ENCODE measurements around the gene PEA15. TPM values are rescaled to one million over a fixed set of nuclear protein-coding genes. Genes with fewer than 3 reads are reported as not detected.
A peak's percentile ranks its signal among the peaks of the same experiment; 100 is the strongest.

The PEA15 gene
- total RNA-seq, 2 experiments from 2014 or later, result 38.2 to 39.3 TPM

GRCh38 chr1:160258177-160258798 is 53.1 kb downstream of the PEA15 start:
- Mint-ChIP-seq H3K36me3 (ENCODE audit: low read depth) (peaks cover 29% of the 10 kb centered on the region), H3K27me3 (no peaks in the 10 kb centered on the region), H3K27ac (no peak overlapping the region), H3K4me1 (peaks cover 43% of the 10 kb centered on the region), H3K4me3 (no peak overlapping the region), H3K9me3 (no peaks in the 10 kb centered on the region)
- ChIA-PET POLR2A (no interaction called here), CTCF (no interaction called here)
- DNase-seq, result no peak

- Mint-ChIP-seq H3K9me3 (no peaks in the 10 kb centered on the region), H3K27me3 (no peaks in the 10 kb centered on the region), H3K4me1 (peaks cover 55% of the 10 kb centered on the region), H3K36me3 (ENCODE audit: low read depth) (peaks cover 21% of the 10 kb centered on the region), H3K4me3 (peak overlapping the region; percentile 92), H3K27ac (peak overlapping the region; percentile 99)
- DNase-seq, result no peak
- CTCF ChIA-PET, result interaction anchor here (0.5 to 5.0 kb wide), 9 partner anchors 8 to 183 kb away, joined by 3 to 42 read pairs (median 4); partner anchors contain the start of gene NCSTN
- POLR2A ChIA-PET, result interaction anchor here (0.6 to 4.7 kb wide), 19 partner anchors 9 to 339 kb away, joined by 3 to 89 read pairs (median 5); partner anchors contain the start of genes COPA, IGSF8, NCSTN and PEX19
Measured at GRCh38 chr1:160260406-160261382, 55.5 kb downstream of the PEA15 start.

- peaks cover 54% of the 10 kb centered on the region for H3K4me1 Mint-ChIP-seq
- CTCF ChIA-PET, result interaction anchor here (0.5 to 5.0 kb wide), 6 partner anchors 9 to 184 kb away, joined by 3 to 42 read pairs (median 7); partner anchors contain the start of gene NCSTN
Measured at GRCh38 chr1:160261556-160261892, 56.3 kb downstream of the PEA15 start.

GRCh38 chr1:160261893-160262794 is 57.0 kb downstream of the PEA15 start, which contains the start of gene DCAF8:
DCAF8 (minus strand) TSS chr1:160262549; CDS start chr1:160244008, 18,541 bp downstream.
- CTCF ChIA-PET, result interaction anchor here (0.6 to 5.0 kb wide), 12 partner anchors 8 to 341 kb away, joined by 3 to 42 read pairs (median 6); partner anchors contain the start of genes NCSTN and PEX19
- POLR2A ChIA-PET, result interaction anchor here (0.6 to 4.7 kb wide), 37 partner anchors 8 to 1253 kb away, joined by 3 to 89 read pairs (median 4); partner anchors contain the start of genes AIM2, ARHGAP30, COPA and IFI16
- Mint-ChIP-seq H3K27me3 (no peaks in the 10 kb centered on the region), H3K9me3 (no peaks in the 10 kb centered on the region), H3K4me3 (peak within 1 kb of the TSS; percentile 92), H3K36me3 (ENCODE audit: low read depth) (peaks cover 21% of the 10 kb centered on the region), H3K4me1 (peaks cover 51% of the 10 kb centered on the region), H3K27ac (peak within 1 kb of the TSS; percentile 99)
- DNase-seq, result peak; percentile 98

More at GRCh38 chr1:160261556-160261892, 56.3 kb downstream of the PEA15 start:
- POLR2A ChIA-PET, result interaction anchor here (0.7 to 4.7 kb wide), 21 partner anchors 10 to 1252 kb away, joined by 3 to 89 read pairs (median 5); partner anchors contain the start of genes COPA, IFI16, IGSF8 and NCSTN
- peak overlapping the region; percentile 92 for H3K4me3 Mint-ChIP-seq
- DNase-seq, result peak; percentile 79
- peaks cover 21% of the 10 kb centered on the region for H3K36me3 Mint-ChIP-seq (ENCODE audit: low read depth)
- H3K27me3 Mint-ChIP-seq, result no peaks in the 10 kb centered on the region
- no peaks in the 10 kb centered on the region for H3K9me3 Mint-ChIP-seq
- H3K27ac Mint-ChIP-seq, result peak overlapping the region; percentile 99

- no peak for DNase-seq
- Mint-ChIP-seq H3K9me3 (no peaks in the 10 kb centered on the region), H3K36me3 (ENCODE audit: low read depth) (peaks cover 12% of the 10 kb centered on the region), H3K4me1 (peaks cover 31% of the 10 kb centered on the region), H3K27me3 (no peaks in the 10 kb centered on the region), H3K27ac (no peak overlapping the region), H3K4me3 (no peak overlapping the region)
- ChIA-PET CTCF (interaction anchor here (0.8 to 5.0 kb wide), 4 partner anchors 13 to 27 kb away, joined by 3 to 35 read pairs (median 17); partner anchors contain the start of gene PEX19), POLR2A (interaction anchor here (2.3 to 4.7 kb wide), 4 partner anchors 12 to 59 kb away, joined by 5 to 89 read pairs (median 22); partner anchors contain the start of genes PEA15 and PEX19)
Measured at GRCh38 chr1:160264795-160265307, 59.7 kb downstream of the PEA15 start.

Other genes with a start within 250 kb of the PEA15 start
- gene PIGM, start 173.4 kb upstream of the PEA15 start, total RNA-seq, result 1 to 10 TPM; 5.2 to 5.7 TPM
- gene KCNJ10, start 135.2 kb upstream of the PEA15 start, total RNA-seq, result not detected
- not detected for gene KCNJ9, start 123.8 kb upstream of the PEA15 start, total RNA-seq
- 10 to 100 TPM; 30.5 to 31.6 TPM for gene IGSF8, start 106.8 kb upstream of the PEA15 start, total RNA-seq
- gene ATP1A2, start 89.6 kb upstream of the PEA15 start, total RNA-seq, result not detected
- under 1 TPM in 1 of 2 experiments, not detected in 1; 0.33 TPM for gene ATP1A4, start 53.8 kb upstream of the PEA15 start, total RNA-seq
- gene CASQ1, start 14.8 kb upstream of the PEA15 start, total RNA-seq, result under 1 TPM in 1 of 2 experiments, not detected in 1; 0.35 TPM
- 100 to 1,000 TPM; 123 to 125 TPM for gene DCAF8, start 57.2 kb downstream of the PEA15 start, total RNA-seq
- gene PEX19, start 79.7 kb downstream of the PEA15 start, total RNA-seq, result 10 to 100 TPM; 53.8 to 60.8 TPM
- 100 to 1,000 TPM; 145 to 146 TPM for gene COPA, start 137.9 kb downstream of the PEA15 start, total RNA-seq
- 10 to 100 TPM; 64.5 to 65.3 TPM for gene NCSTN, start 138.0 kb downstream of the PEA15 start, total RNA-seq
- under 1 TPM; 0.40 to 0.43 TPM for gene NHLH1, start 161.7 kb downstream of the PEA15 start, total RNA-seq
- not detected for gene VANGL2, start 195.2 kb downstream of the PEA15 start, total RNA-seq

All from activated CD4-positive, alpha-beta memory T cell treated with anti-CD3 and anti-CD28 coated beads, Interleukin-2, amount 10 ng/mL, durations not matched to agents 7 days and 5 days (primary cell).